Nephron progenitor cell (in vitro differentiated cells): Measurements from ENCODE around the gene CERK.
"Not testable (repeated sequence)": the region's sequence is repeated elsewhere in the genome, so short reads cannot be mapped to it uniquely, and the experiment has no call there.

ENCODE experiments used
- DNase-seq: peaks from one replicate; pipeline ENCODE4 v3.0.0; 2021
- H3K27ac Mint-ChIP-seq: 2 replicates; pipeline ENCODE4 v1.8.0; 2021; ENCODE audit warnings: mild to moderate bottlenecking, moderate library complexity, mixed read lengths
- H3K27me3 Mint-ChIP-seq: 2 replicates; pipeline ENCODE4 v1.8.0; 2021; ENCODE audit warnings: mild to moderate bottlenecking, low read depth, mixed read lengths; ENCODE audit not compliant: poor library complexity
- H3K36me3 Mint-ChIP-seq: 2 replicates; pipeline ENCODE4 v1.8.0; 2021; ENCODE audit warnings: low read depth, mixed read lengths
- H3K4me1 Mint-ChIP-seq: 2 replicates; pipeline ENCODE4 v1.8.0; 2021; ENCODE audit warnings: mixed read lengths
- H3K4me3 Mint-ChIP-seq: 2 replicates; pipeline ENCODE4 v1.8.0; 2021; ENCODE audit warnings: mild to moderate bottlenecking, moderate library complexity, mixed read lengths
- H3K9me3 Mint-ChIP-seq: 2 replicates; pipeline ENCODE4 v1.8.0; 2021; ENCODE audit warnings: mild to moderate bottlenecking, moderate library complexity, mixed read lengths
- CTCF ChIP-seq: fragments of 200-600 bp; sonication (generic); IDR thresholded peaks from 2 replicates; pipeline ENCODE4 v1.5.0; 2021; ENCODE audit warnings: antibody characterized with exemption

The CERK gene

GRCh38 chr22:46646531-46647215, 91.4 kb downstream of the CERK start:
- DNase-seq: no peak
- no peak overlapping the region for H3K4me3 Mint-ChIP-seq

GRCh38 chr22:46642840-46643480, 95.1 kb downstream of the CERK start:
- not testable (repeated sequence) for DNase-seq, H3K4me3 Mint-ChIP-seq, H3K27me3 Mint-ChIP-seq, H3K27ac Mint-ChIP-seq
- peaks cover 42% of the 10 kb centered on the region for H3K4me1 Mint-ChIP-seq
- H3K36me3 Mint-ChIP-seq: peaks cover 48% of the 10 kb centered on the region
- H3K9me3 Mint-ChIP-seq: peaks cover 17% of the 10 kb centered on the region

More at GRCh38 chr22:46646531-46647215, 91.4 kb downstream of the CERK start:
- Mint-ChIP-seq H3K9me3 (peaks cover 17% of the 10 kb centered on the region), H3K27ac (peak overlapping the region; percentile 82), H3K4me1 (peaks cover 44% of the 10 kb centered on the region), H3K27me3 (no peaks in the 10 kb centered on the region), H3K36me3 (peaks cover 41% of the 10 kb centered on the region)
- no peak for TF ChIP-seq CTCF

- no peak for DNase-seq
- H3K27ac Mint-ChIP-seq: no peak overlapping the region
- peaks cover 38% of the 10 kb centered on the region for H3K36me3 Mint-ChIP-seq
- H3K27me3 Mint-ChIP-seq: peaks cover 7% of the 10 kb centered on the region
- no peak overlapping the region for H3K4me3 Mint-ChIP-seq
- TF ChIP-seq CTCF: no peak
- peaks cover 41% of the 10 kb centered on the region for H3K4me1 Mint-ChIP-seq
- H3K9me3 Mint-ChIP-seq: peaks cover 14% of the 10 kb centered on the region
These were observed 96.2 kb downstream of the CERK start for GRCh38 chr22:46641811-46642266.

GRCh38 chr22:46640293-46641055, 97.6 kb downstream of the CERK start:
- peaks cover 7% of the 10 kb centered on the region for H3K27me3 Mint-ChIP-seq
- no peak for DNase-seq
- TF ChIP-seq CTCF: no peak
- no peak overlapping the region for H3K4me3 Mint-ChIP-seq
- peaks cover 34% of the 10 kb centered on the region for H3K36me3 Mint-ChIP-seq
- H3K27ac Mint-ChIP-seq: peak overlapping the region; percentile 36
- H3K4me1 Mint-ChIP-seq: peaks cover 45% of the 10 kb centered on the region
- peaks cover 11% of the 10 kb centered on the region for H3K9me3 Mint-ChIP-seq

- H3K27ac Mint-ChIP-seq: no peak overlapping the region
- TF ChIP-seq CTCF: no peak
These were observed 98.2 kb downstream of the CERK start for GRCh38 chr22:46639843-46640242.

More at GRCh38 chr22:46639843-46640242, 98.2 kb downstream of the CERK start:
- H3K27me3 Mint-ChIP-seq: peaks cover 7% of the 10 kb centered on the region
- peaks cover 45% of the 10 kb centered on the region for H3K4me1 Mint-ChIP-seq
- no peak for DNase-seq
- H3K4me3 Mint-ChIP-seq: no peak overlapping the region
- peaks cover 11% of the 10 kb centered on the region for H3K9me3 Mint-ChIP-seq
- H3K36me3 Mint-ChIP-seq: peaks cover 34% of the 10 kb centered on the region
